H1 (cell line): Measurements from ENCODE around the gene TENT4B. TPM values are rescaled to one million over a fixed set of nuclear protein-coding genes. Genes with fewer than 3 reads are reported as not detected.

ENCODE experiments used
- CTCF ChIA-PET: fragments of 300-600 bp; sonication (Branson Sonifier 250); formaldehyde crosslinking; loops from one replicate; lab custom pipeline; 2021; ENCODE audit not compliant: partially characterized antibody; lab: Charles Lee
- POLR2A ChIA-PET: fragments of 300-600 bp; sonication (Branson Sonifier 250); formaldehyde crosslinking; loops from one replicate; lab custom pipeline; 2021; ENCODE audit warnings: inconsistent platforms; ENCODE audit not compliant: partially characterized antibody; lab: Charles Lee
- DNase-seq, 2 experiments: peaks; one replicate each; pipeline versions ENCODE4 v3.0.0 to v3.0.0-alpha.2; 2010 to 2022; ENCODE audit warnings: low spot score in 2 of 2, low read depth in 1 of 2, mixed read lengths in 1 of 2
- FAIRE-seq: peaks from 2 replicates; lab custom pipeline; 2011; peaks lifted over from hg19 to GRCh38; lab: Jason Lieb, UNC
- H2AFZ ChIP-seq: 2 replicates; pipeline ENCODE4 v1.8.1; 2012; ENCODE audit warnings: low read length, inconsistent platforms
- H2AK5ac ChIP-seq: 2 replicates; pipeline ENCODE4 v1.6.1; 2013; ENCODE audit warnings: low read depth, low read length
- H2BK120ac ChIP-seq: replicated peaks from 2 replicates; pipeline ENCODE3; 2013; ENCODE audit warnings: low read depth, low read length, inconsistent platforms
- H2BK12ac ChIP-seq: 2 replicates; pipeline ENCODE4 v1.6.1; 2013; ENCODE audit warnings: low read depth, low read length
- H2BK15ac ChIP-seq: 2 replicates; pipeline ENCODE4 v1.6.1; 2013; ENCODE audit warnings: low read length
- H2BK20ac ChIP-seq: 2 replicates; pipeline ENCODE4 v1.6.1; 2013; ENCODE audit warnings: low read length
- H2BK5ac ChIP-seq: 2 replicates; pipeline ENCODE4 v1.6.1; 2013; ENCODE audit warnings: low read depth, low read length
- H3K14ac ChIP-seq: 2 replicates; pipeline ENCODE4 v1.6.1; 2013; ENCODE audit warnings: inconsistent platforms; ENCODE audit not compliant: insufficient read length
- H3K18ac ChIP-seq: 2 replicates; pipeline ENCODE4 v1.6.1; 2013; ENCODE audit warnings: low read length; ENCODE audit errors: extremely low read depth
- H3K23ac ChIP-seq: 2 replicates; pipeline ENCODE4 v1.6.1; 2013; ENCODE audit warnings: inconsistent platforms; ENCODE audit not compliant: insufficient read length
- H3K23me2 ChIP-seq: 2 replicates; pipeline ENCODE4 v1.6.1; 2013; ENCODE audit warnings: low read depth, low read length
- H3K27ac ChIP-seq: 2 replicates; pipeline ENCODE4 v1.6.1; 2011; ENCODE audit warnings: low read depth, low read length, inconsistent platforms
- H3K27me3 ChIP-seq, 4 experiments: replicated peaks in 1 of 4; 1 replicate in 1 of 4; 2 replicates in 3 of 4; pipeline versions ENCODE4 v1.6.1 to v1.8.1; 2011 to 2013; ENCODE audit warnings: low read length in 3 of 4, mild to moderate bottlenecking in 3 of 4, inconsistent platforms in 2 of 4, mixed read lengths in 2 of 4, moderate library complexity in 1 of 4; ENCODE audit not compliant: control insufficient read depth in 3 of 4, insufficient read depth in 3 of 4; ENCODE audit errors: extremely low read depth in 1 of 4
- H3K36me3 ChIP-seq, 4 experiments: 2 replicates each; pipeline versions ENCODE4 v1.6.1 to v1.8.1; 2011 to 2013; ENCODE audit warnings: mild to moderate bottlenecking in 4 of 4, low read length in 3 of 4, moderate library complexity in 2 of 4, control low read depth in 1 of 4, inconsistent platforms in 1 of 4; ENCODE audit not compliant: insufficient read depth in 4 of 4, control insufficient read depth in 2 of 4
- H3K4ac ChIP-seq: replicated peaks from 2 replicates; pipeline ENCODE3; 2013; ENCODE audit warnings: low read length, low read depth, mixed read lengths, inconsistent platforms; ENCODE audit not compliant: insufficient read length
- H3K4me1 ChIP-seq, 4 experiments: replicated peaks in 1 of 4; 1 replicate in 1 of 4; 2 replicates in 3 of 4; pipeline versions ENCODE4 v1.6.1 to v1.8.1; 2011 to 2013; ENCODE audit warnings: low read length in 3 of 4, inconsistent platforms in 2 of 4, mixed read lengths in 1 of 4; ENCODE audit not compliant: insufficient read depth in 4 of 4, control insufficient read depth in 3 of 4
- H3K4me2 ChIP-seq, 2 experiments: 2 replicates each; pipeline versions ENCODE4 v1.6.1 to v1.8.1; 2011 to 2013; ENCODE audit warnings: low read depth in 2 of 2, low read length in 2 of 2, control low read depth in 1 of 2, inconsistent platforms in 1 of 2, mild to moderate bottlenecking in 1 of 2; ENCODE audit not compliant: insufficient read depth in 1 of 2
- H3K4me3 ChIP-seq, 4 experiments: fragments of 200-600, 300-600 bp in 1 of 4; sonication (generic), shearing (Covaris generic), sonication (Bioruptor Twin) in 1 of 4; 2 replicates each; pipeline versions ENCODE4 v1.5.1 to v1.8.1; 2011 to 2016; ENCODE audit warnings: low read length in 4 of 4, low read depth in 3 of 4, control low read depth in 2 of 4, inconsistent platforms in 2 of 4, mild to moderate bottlenecking in 2 of 4, mixed read lengths in 1 of 4, moderate library complexity in 1 of 4; ENCODE audit not compliant: insufficient read depth in 2 of 4; ENCODE audit errors: extremely low read depth in 1 of 4
- H3K56ac ChIP-seq: replicated peaks from 2 replicates; pipeline ENCODE3; 2013; ENCODE audit warnings: low read depth, mild to moderate bottlenecking, mixed read lengths, low read length, inconsistent platforms; ENCODE audit not compliant: insufficient read length
- H3K79me1 ChIP-seq: 2 replicates; pipeline ENCODE4 v1.6.1; 2013; ENCODE audit warnings: low read depth, low read length, control low read depth
- H3K79me2 ChIP-seq, 2 experiments: 2 replicates each; pipeline versions ENCODE4 v1.6.1 to v1.8.1; 2012 to 2013; ENCODE audit warnings: low read length in 2 of 2, mild to moderate bottlenecking in 2 of 2, inconsistent platforms in 1 of 2; ENCODE audit not compliant: insufficient read depth in 2 of 2, control insufficient read depth in 1 of 2
- H3K9ac ChIP-seq, 4 experiments: replicated peaks in 1 of 4; 1 replicate in 1 of 4; 2 replicates in 3 of 4; pipeline versions ENCODE4 v1.6.1 to v1.8.1; 2011 to 2013; ENCODE audit warnings: low read depth in 3 of 4, low read length in 3 of 4, control low read depth in 2 of 4, mild to moderate bottlenecking in 2 of 4, moderate library complexity in 2 of 4, inconsistent platforms in 1 of 4; ENCODE audit errors: extremely low read depth in 1 of 4
- H3K9me3 ChIP-seq, 2 experiments: 2 replicates each; pipeline versions ENCODE4 v1.6.1 to v1.8.1; 2012 to 2013; ENCODE audit warnings: mild to moderate bottlenecking in 2 of 2, moderate library complexity in 2 of 2, control low read depth in 1 of 2, inconsistent platforms in 1 of 2, low read depth in 1 of 2, low read length in 1 of 2, mixed read lengths in 1 of 2; ENCODE audit not compliant: insufficient read depth in 2 of 2
- H4K20me1 ChIP-seq, 2 experiments: replicated peaks in 1 of 2; 2 replicates each; pipeline versions ENCODE3 to v1.8.1; 2011 to 2013; ENCODE audit warnings: inconsistent platforms in 2 of 2, low read length in 2 of 2, mild to moderate bottlenecking in 1 of 2; ENCODE audit not compliant: insufficient read depth in 2 of 2, control insufficient read depth in 1 of 2
- H4K5ac ChIP-seq: 2 replicates; pipeline ENCODE4 v1.6.1; 2013; ENCODE audit warnings: low read length, low read depth, mixed read lengths, inconsistent platforms; ENCODE audit not compliant: insufficient read length
- H4K8ac ChIP-seq: 2 replicates; pipeline ENCODE4 v1.8.0; 2013; ENCODE audit warnings: mild to moderate bottlenecking, moderate library complexity, low read length, inconsistent platforms; ENCODE audit not compliant: insufficient read depth; ENCODE audit errors: extremely low read depth
- H4K91ac ChIP-seq: replicated peaks from 2 replicates; pipeline ENCODE3; 2013; ENCODE audit warnings: low read length, mixed read lengths, inconsistent platforms; ENCODE audit not compliant: insufficient read length
- ZNF274 ChIP-seq: IDR thresholded peaks from 2 replicates; pipeline ENCODE4 v1.7.0; 2012; ENCODE audit warnings: low read length, borderline replicate concordance; ENCODE audit errors: extremely low read depth
- WGBS, 2 experiments: shearing (Covaris generic) in 1 of 2; methylation state at CpG; one replicate each; pipeline versions ENCODE4 v1.1.6 to v1.1.7; 2013 to 2015; ENCODE audit warnings: low lambda C conversion rate in 2 of 2, mixed read lengths in 2 of 2, inconsistent platforms in 1 of 2, low coverage in 1 of 2, missing lambda C conversion rate in 1 of 2; ENCODE audit not compliant: insufficient replicate concordance in 2 of 2, insufficient coverage in 1 of 2, insufficient read length in 1 of 2; ENCODE audit errors: extremely low coverage in 1 of 2, missing lambda C conversion rate in 1 of 2; 5-methylcytosine and 5-hydroxymethylcytosine counted together
- polyA plus RNA-seq, 7 experiments: library from polyadenylated mRNA; depleted of rRNA in 3 of 7; stranded (reverse) in 5 of 7; unstranded in 2 of 7; fragments of >200 nt in 5 of 7; fragments of 200-250 nt in 2 of 7; gene quantifications; 1 replicate in 5 of 7; 2 replicates in 1 of 7; 4 replicates in 1 of 7; pipeline versions ENCODE4 v1.2.1 to v1.2.3, GENCODE V29; 2011 to 2013; ENCODE audit warnings: missing spikeins in 2 of 7, mixed read lengths in 2 of 7
- total RNA-seq: library from RNA; stranded (reverse); fragmentation: NEBNext Ultra II Directional; extraction: Animal tissue kit (Norgen Biotek cat#: 25700); gene quantifications from 2 replicates; pipeline ENCODE4 v1.2.1, GENCODE V29; 2021

Gene TENT4B
- total and polyA plus RNA-seq, 2 of the 8 experiments (the other 6 are each of a cell fraction or from before 2014, with no cell fraction given) = 4.2 to 15.7 TPM

DNA sequence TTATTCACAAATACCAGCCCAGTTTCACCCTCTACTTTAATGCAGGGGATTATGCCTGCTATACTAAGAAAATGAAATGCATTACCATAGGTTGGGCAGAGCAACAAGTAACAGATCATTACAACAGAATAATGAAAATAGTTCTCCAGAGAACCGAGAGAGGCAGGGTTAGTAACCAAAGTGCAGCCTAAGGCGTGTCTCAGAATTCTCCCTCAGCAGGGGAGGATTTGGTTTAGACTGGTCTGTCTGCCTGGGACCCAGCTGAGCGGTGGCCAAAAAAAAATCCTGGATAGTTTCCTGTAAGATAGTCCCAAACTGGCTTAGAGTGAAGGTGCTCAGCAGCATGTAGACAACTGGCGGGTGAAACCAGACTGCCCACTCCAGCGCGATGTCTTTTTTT, 82.5 kb downstream of the TENT4B start:
- Histone ChIP-seq H3K14ac (no peak overlapping the region), H4K20me1 (no peaks in the 10 kb centered on the region), H3K4me2 (no peak overlapping the region), H3K23ac (no peak overlapping the region), H2BK120ac (no peak overlapping the region), H4K8ac (no peak overlapping the region; the same call in 1 of the 2 replicates), H3K4me3 (no peak overlapping the region), H3K18ac (no peak overlapping the region), H3K4me1 (no peaks in the 10 kb centered on the region), H3K4ac (no peak overlapping the region), H3K56ac (no peak overlapping the region), H3K27ac (no peak overlapping the region), H3K36me3 (no peaks in the 10 kb centered on the region), H3K79me1 (no peaks in the 10 kb centered on the region), H4K91ac (no peak overlapping the region), H2BK5ac (no peak overlapping the region), H2AFZ (no peak overlapping the region), H3K9ac (no peak overlapping the region), H4K5ac (no peak overlapping the region), H2AK5ac (no peak overlapping the region), H3K27me3 (no peaks in the 10 kb centered on the region), H3K23me2 (no peaks in the 10 kb centered on the region), H2BK12ac (no peak overlapping the region), H2BK20ac (no peak overlapping the region), H2BK15ac (no peak overlapping the region), H3K9me3 (no peaks in the 10 kb centered on the region), H3K79me2 (no peaks in the 10 kb centered on the region)
- TF ChIP-seq ZNF274 = no peak
- POLR2A ChIA-PET = no interaction called here
- FAIRE-seq (no peak), DNase-seq (no peak)
- 89% methylated on average over 6 of the region's 6 CpGs; no CpG with 5 or more reads in 1 of the 2 experiments for WGBS, 2 experiments
- CTCF ChIA-PET = interaction anchor here (1.1 to 1.9 kb wide), 5 partner anchors 10 to 92 kb away, joined by 3 to 6 read pairs (median 3); no protein-coding TSS in a partner anchor
